HepG2 (cell line): ENCODE data around the gene TGFB2. TPM values are rescaled to one million over a fixed set of nuclear protein-coding genes. Genes with fewer than 3 reads are reported as not detected.

Experiments used
- ATAC-seq: fragments of 200-7000 bp; cut with Tn5 transposase; 3 replicates; pipeline ENCODE4 v1.9.1; 2020; ENCODE audit warnings: mild to moderate bottlenecking, moderate library complexity
- BruUV-seq: library from RNA; stranded (reverse); fragments of 400-500 nt; replicated peaks from 2 replicates; lab custom pipeline; 2021; lab: Mats Ljungman, UMichigan
- CTCF ChIA-PET: fragments of 300-600 bp; formaldehyde crosslinking; extraction: SDS; loops from one replicate; lab custom pipeline; 2021; ENCODE audit warnings: low total read pairs, inconsistent platforms, low intra/inter-chr PET ratio; lab: Yijun Ruan, JAX
- POLR2A ChIA-PET: fragments of 350-600 bp; sonication (Branson Sonifier 250); formaldehyde crosslinking; loops from one replicate; lab custom pipeline; 2020; ENCODE audit warnings: antibody characterized with exemption, inconsistent platforms; lab: Yijun Ruan, JAX
- DNase-seq: peaks from one replicate; pipeline ENCODE4 v3.0.0-alpha.2; 2015; ENCODE audit warnings: low spot score
- FAIRE-seq: peaks from 3 replicates; lab custom pipeline; 2011; peaks lifted over from hg19 to GRCh38; lab: Jason Lieb, UNC
- H2AFZ ChIP-seq: one replicate; pipeline ENCODE4 v1.6.1; 2011; ENCODE audit warnings: low read length, inconsistent platforms
- H3K27ac ChIP-seq: fragments of 300-600 bp; 3 replicates; pipeline ENCODE4 v1.8.0; 2011; ENCODE audit warnings: mixed run types, mild to moderate bottlenecking, mixed read lengths, low read length, inconsistent platforms; ENCODE audit not compliant: insufficient read depth; ENCODE audit errors: extremely low read length
- H3K27me3 ChIP-seq, 2 experiments: fragments of 200-600 bp in 1 of 2; 2 replicates in 1 of 2; 3 replicates in 1 of 2; pipeline versions ENCODE4 v1.6.0 to v1.8.0; 2011; ENCODE audit warnings: low read length in 2 of 2, mild to moderate bottlenecking in 2 of 2, moderate library complexity in 2 of 2, inconsistent platforms in 1 of 2; ENCODE audit not compliant: insufficient read depth in 2 of 2, control insufficient read depth in 1 of 2
- H3K36me3 ChIP-seq, 2 experiments: fragments of 200-600 bp in 1 of 2; replicated peaks in 1 of 2; 2 replicates in 1 of 2; 3 replicates in 1 of 2; pipeline versions ENCODE4 v1.5.1 to v1.8.0; 2011; ENCODE audit warnings: low read length in 2 of 2, inconsistent platforms in 1 of 2; ENCODE audit not compliant: insufficient read depth in 2 of 2, control insufficient read depth in 1 of 2
- H3K4me1 ChIP-seq: 2 replicates; pipeline ENCODE4 v1.5.1; 2012; ENCODE audit warnings: low read length, inconsistent platforms; ENCODE audit not compliant: insufficient read depth
- H3K4me2 ChIP-seq: 2 replicates; pipeline ENCODE4 v1.6.0; 2011; ENCODE audit warnings: low read depth, low read length, inconsistent platforms
- H3K4me3 ChIP-seq, 3 experiments: fragments of 200-600 bp in 1 of 3; sonication (generic), shearing (Covaris generic) in 1 of 3; replicated peaks in 1 of 3; 2 replicates each; pipeline ENCODE4 v1.5.1; 2011 to 2016; ENCODE audit warnings: low read length in 3 of 3, inconsistent platforms in 2 of 3, low read depth in 2 of 3, mild to moderate bottlenecking in 2 of 3, control low read depth in 1 of 3, mixed read lengths in 1 of 3; ENCODE audit not compliant: insufficient read depth in 1 of 3
- H3K79me2 ChIP-seq: one replicate; pipeline ENCODE4 v1.6.1; 2011; ENCODE audit warnings: low read length, inconsistent platforms; ENCODE audit not compliant: insufficient read depth
- H3K9ac ChIP-seq: 2 replicates; pipeline ENCODE4 v1.6.0; 2011; ENCODE audit warnings: mild to moderate bottlenecking, low read depth, low read length, inconsistent platforms; ENCODE audit not compliant: insufficient read depth
- H3K9me3 ChIP-seq: 2 replicates; pipeline ENCODE4 v1.5.1; 2012; ENCODE audit warnings: mild to moderate bottlenecking, low read length
- H4K20me1 ChIP-seq: 2 replicates; pipeline ENCODE4 v1.6.0; 2011; ENCODE audit warnings: inconsistent platforms, mild to moderate bottlenecking, low read length, moderate library complexity; ENCODE audit not compliant: insufficient read depth
- ATF1 ChIP-seq: IDR thresholded peaks from 2 replicates; pipeline ENCODE4 v1.6.1; 2016; ENCODE audit warnings: mild to moderate bottlenecking, control low read depth
- GATA4 ChIP-seq: sonication (generic); IDR thresholded peaks from 2 replicates; pipeline ENCODE4 v1.6.1; 2016; ENCODE audit warnings: antibody characterized with exemption, low read depth, borderline replicate concordance
- GPBP1L1 ChIP-seq: sonication (generic); formaldehyde crosslinking; IDR thresholded peaks from 2 replicates; pipeline ENCODE4 v1.5.0; 2020; ENCODE audit warnings: mild to moderate bottlenecking, missing genetic modification reagents
- HMGXB4 ChIP-seq, 2 experiments: sonication (generic) in 1 of 2; formaldehyde crosslinking in 1 of 2; IDR thresholded peaks; 2 replicates each; pipeline versions ENCODE4 v1.4.0 to v1.6.1; 2018 to 2020; ENCODE audit warnings: missing genetic modification reagents in 2 of 2, borderline replicate concordance in 1 of 2, low read depth in 1 of 2, mild to moderate bottlenecking in 1 of 2, missing biosample characterization in 1 of 2
- MEIS2 ChIP-seq: sonication (generic); formaldehyde crosslinking; IDR thresholded peaks from 2 replicates; pipeline ENCODE4 v1.9.0; 2021; ENCODE audit warnings: mild to moderate bottlenecking, missing genetic modification reagents
- NFYB ChIP-seq: sonication (generic); formaldehyde crosslinking; IDR thresholded peaks from 2 replicates; pipeline ENCODE4 v1.4.0; 2020; ENCODE audit warnings: missing genetic modification reagents
- NR2F1 ChIP-seq, 2 experiments: fragments of 450-650 bp in 1 of 2; formaldehyde crosslinking in 1 of 2; IDR thresholded peaks; 2 replicates each; pipeline versions ENCODE4 v1.5.0 to v1.6.1; 2016 to 2020; ENCODE audit warnings: mild to moderate bottlenecking in 1 of 2, missing compliant biosample characterization in 1 of 2, missing genetic modification reagents in 1 of 2, moderate library complexity in 1 of 2
- SAP130 ChIP-seq: IDR thresholded peaks from 2 replicates; pipeline ENCODE4 v1.6.1; 2016; ENCODE audit warnings: low read depth
- SOX13 ChIP-seq, 3 experiments: fragments of 450-650 bp in 1 of 3; sonication (generic) in 1 of 3; formaldehyde crosslinking in 1 of 3; IDR thresholded peaks in 2 of 3; conservative IDR thresholded peaks in 1 of 3; 2 replicates each; pipeline versions ENCODE4 v1.5.0 to v1.6.1; 2016 to 2020; ENCODE audit warnings: antibody characterized with exemption in 1 of 3, mild to moderate bottlenecking in 1 of 3, missing compliant biosample characterization in 1 of 3, missing genetic modification reagents in 1 of 3, moderate library complexity in 1 of 3
- STAT6 ChIP-seq: sonication (generic); formaldehyde crosslinking; IDR thresholded peaks from 2 replicates; pipeline ENCODE4 v1.4.0; 2020; ENCODE audit warnings: missing genetic modification reagents, mild to moderate bottlenecking, borderline replicate concordance
- TBL1XR1 ChIP-seq: fragments of 150-350 bp; IDR thresholded peaks from 2 replicates; pipeline ENCODE4 v1.6.1; 2014; ENCODE audit warnings: borderline replicate concordance, low read length; ENCODE audit not compliant: partially characterized antibody
- TEAD3 ChIP-seq: optimal IDR thresholded peaks from 2 replicates; pipeline ENCODE3; 2016; ENCODE audit warnings: borderline replicate concordance
- TGIF2 ChIP-seq: IDR thresholded peaks from 2 replicates; pipeline ENCODE4 v1.6.1; 2016; ENCODE audit warnings: control low read depth, missing compliant biosample characterization
- ZKSCAN5 ChIP-seq: sonication (generic); formaldehyde crosslinking; IDR thresholded peaks from 2 replicates; pipeline ENCODE4 v1.5.1; 2020; ENCODE audit warnings: mild to moderate bottlenecking, missing genetic modification reagents
- ZNF230 ChIP-seq: sonication (generic); formaldehyde crosslinking; IDR thresholded peaks from 2 replicates; pipeline ENCODE4 v1.4.0; 2020; ENCODE audit warnings: mild to moderate bottlenecking, missing genetic modification reagents
- ZNF251 ChIP-seq: sonication (generic); formaldehyde crosslinking; IDR thresholded peaks from 2 replicates; pipeline ENCODE4 v1.9.0; 2021; ENCODE audit warnings: mild to moderate bottlenecking, missing genetic modification reagents
- ZNF619 ChIP-seq: sonication (generic); formaldehyde crosslinking; IDR thresholded peaks from 2 replicates; pipeline ENCODE4 v1.4.0; 2020; ENCODE audit warnings: mild to moderate bottlenecking, missing genetic modification reagents
- in situ Hi-C: cut with HindIII; loops from 2 replicates; pipeline ENCODE4 v1.10.0; 2017; ENCODE audit warnings: low pct_unique_long_range_greater_than_20kb; ENCODE audit not compliant: extremely low pct_ligation_motif_present
- intact Hi-C: fragments of 100-400 bp; cut with micrococcal nuclease; formaldehyde crosslinking; loops from one replicate; pipeline ENCODE4 v1.10.0; 2022; ENCODE audit not compliant: unreplicated experiment
- polyA plus RNA-seq, 8 experiments: library from polyadenylated mRNA; depleted of rRNA in 3 of 8; stranded (reverse) in 7 of 8; unstranded in 1 of 8; fragments of >200 nt; fragmentation: Illumina TruSeq in 4 of 8; extraction: Trizol in 4 of 8; gene quantifications; 2 replicates each; pipeline versions ENCODE4 v1.2.1 to v1.2.3, GENCODE V29; 2011 to 2016; ENCODE audit warnings: low read depth in 4 of 8, missing spikeins in 1 of 8, mixed read lengths in 1 of 8; ENCODE audit not compliant: insufficient read depth in 1 of 8
- total RNA-seq, 5 experiments: library from RNA; depleted of rRNA; stranded (reverse); fragments of >200 nt; fragmentation: Illumina TruSeq; extraction: Trizol; gene quantifications; 2 replicates each; pipeline ENCODE4 v1.2.3, GENCODE V29; 2016; ENCODE audit warnings: low read depth in 1 of 5
- TF ChIP-seq, protein P1 (sequence below): sonication (generic); formaldehyde crosslinking; IDR thresholded peaks from 2 replicates; pipeline ENCODE4 v1.4.0; 2020; ENCODE audit warnings: mild to moderate bottlenecking, missing genetic modification reagents
- TF ChIP-seq, protein P2 (sequence below): sonication (generic); formaldehyde crosslinking; IDR thresholded peaks from 2 replicates; pipeline ENCODE4 v1.4.0; 2020; ENCODE audit warnings: missing genetic modification reagents

The TGFB2 gene
- total and polyA plus RNA-seq, 2 of the 13 experiments (the other 11 are each of a cell fraction or from before 2014, with no cell fraction given) = 0.07 TPM; not detected in 1

DNA sequence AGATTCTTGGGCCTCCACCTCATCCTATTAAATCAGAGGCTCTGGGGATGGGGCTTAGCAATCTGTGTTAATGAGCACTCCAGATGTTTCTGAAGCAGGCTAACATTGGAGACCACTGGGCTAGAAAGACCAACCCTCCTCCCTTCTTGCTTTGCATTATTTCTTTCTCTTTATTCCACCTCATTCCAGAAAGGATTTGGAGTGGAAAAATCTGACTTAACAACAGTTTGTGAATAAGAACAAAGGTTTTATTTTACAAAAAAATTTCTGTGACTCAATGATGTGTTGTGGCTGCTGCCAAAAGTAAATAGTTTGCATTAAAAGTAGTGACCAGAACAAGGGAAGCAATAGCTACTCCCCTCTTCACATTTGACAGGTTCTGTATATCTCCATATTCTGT lies 79.4 kb downstream of the TGFB2 start:
- in situ Hi-C loops = no loop called here
- Histone ChIP-seq H3K27me3 (no peaks in the 10 kb centered on the region; a peak in 1 of 5 replicates), H3K79me2 (no peaks in the 10 kb centered on the region), H3K4me2 (no peak overlapping the region), H3K27ac (no peak overlapping the region), H4K20me1 (no peaks in the 10 kb centered on the region), H3K4me1 (peaks cover 22% of the 10 kb centered on the region), H2AFZ (no peak overlapping the region), H3K36me3 (no peaks in the 10 kb centered on the region), H3K9me3 (no peaks in the 10 kb centered on the region), H3K9ac (no peak overlapping the region), H3K4me3 (no peak overlapping the region)
- intact Hi-C loops = no loop called here
- no peak for FAIRE-seq
- no peak for ATAC-seq
- no TSS peak for BruUV-seq
- no peak for DNase-seq
- CTCF ChIA-PET = no interaction called here
- POLR2A ChIA-PET = no interaction called here
- TF ChIP-seq HMGXB4 (CRISPR knock-in tag; IDR thresholded peaks at IDR 0.05; ENCODE audit: borderline replicate concordance in 1 of 2, low read depth in 1 of 2) (no peak), SAP130 (CRISPR knock-in tag) (no peak), STAT6 (CRISPR knock-in tag) (no peak), ZKSCAN5 (CRISPR knock-in tag) (no peak), MEIS2 (CRISPR knock-in tag) (no peak), ATF1 (no peak), SOX13 (IDR thresholded peaks at IDR 0.05) (no peak), SOX13 (CRISPR knock-in tag; conservative IDR thresholded peaks at IDR 0.05 in 1 of 2, IDR thresholded peaks at IDR 0.05 in 1 of 2) (no peak), TGIF2 (no peak), NFYB (CRISPR knock-in tag) (no peak), ZNF251 (CRISPR knock-in tag) (no peak), ZNF230 (no peak), TEAD3 (CRISPR knock-in tag) (no peak), NR2F1 (CRISPR knock-in tag; IDR thresholded peaks at IDR 0.05) (no peak), TBL1XR1 (no peak), GPBP1L1 (CRISPR knock-in tag) (no peak), GATA4 (no peak), ZNF619 (CRISPR knock-in tag) (no peak)
- TF ChIP-seq, protein P1, sequence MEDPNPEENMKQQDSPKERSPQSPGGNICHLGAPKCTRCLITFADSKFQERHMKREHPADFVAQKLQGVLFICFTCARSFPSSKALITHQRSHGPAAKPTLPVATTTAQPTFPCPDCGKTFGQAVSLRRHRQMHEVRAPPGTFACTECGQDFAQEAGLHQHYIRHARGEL (CRISPR knock-in tag) = no peak
- TF ChIP-seq, protein P2, sequence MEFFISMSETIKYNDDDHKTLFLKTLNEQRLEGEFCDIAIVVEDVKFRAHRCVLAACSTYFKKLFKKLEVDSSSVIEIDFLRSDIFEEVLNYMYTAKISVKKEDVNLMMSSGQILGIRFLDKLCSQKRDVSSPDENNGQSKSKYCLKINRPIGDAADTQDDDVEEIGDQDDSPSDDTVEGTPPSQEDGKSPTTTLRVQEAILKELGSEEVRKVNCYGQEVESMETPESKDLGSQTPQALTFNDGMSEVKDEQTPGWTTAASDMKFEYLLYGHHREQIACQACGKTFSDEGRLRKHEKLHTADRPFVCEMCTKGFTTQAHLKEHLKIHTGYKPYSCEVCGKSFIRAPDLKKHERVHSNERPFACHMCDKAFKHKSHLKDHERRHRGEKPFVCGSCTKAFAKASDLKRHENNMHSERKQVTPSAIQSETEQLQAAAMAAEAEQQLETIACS = no peak
